Loucy (cell line): ENCODE data around the gene CAPNS1.

Experiments
- H2AFZ ChIP-seq: fragments of 200-600 bp; sonication (generic); 2 replicates; pipeline ENCODE4 v1.6.0; 2016; ENCODE audit warnings: antibody characterized with exemption, mild to moderate bottlenecking, low read length, moderate library complexity
- H3F3A ChIP-seq: fragments of 200-600 bp; 2 replicates; pipeline ENCODE4 v1.6.0; 2016; ENCODE audit warnings: antibody characterized with exemption, low read depth, mild to moderate bottlenecking
- H3K27me3 ChIP-seq: fragments of 200-600 bp; sonication (generic); 2 replicates; pipeline ENCODE4 v1.6.1; 2014; ENCODE audit warnings: low read length, mild to moderate bottlenecking; ENCODE audit not compliant: insufficient read depth, poor library complexity, severe bottlenecking
- H3K36me3 ChIP-seq: fragments of 200-600 bp; sonication (generic); 2 replicates; pipeline ENCODE4 v1.6.1; 2016; ENCODE audit warnings: low read length; ENCODE audit not compliant: insufficient read depth
- H3K4me1 ChIP-seq: fragments of 200-600 bp; sonication (generic); 2 replicates; pipeline ENCODE4 v1.5.1; 2014; ENCODE audit warnings: low read length, mild to moderate bottlenecking; ENCODE audit not compliant: insufficient read depth, poor library complexity, severe bottlenecking
- H3K4me2 ChIP-seq: fragments of 200-600 bp; sonication (generic); 2 replicates; pipeline ENCODE4 v1.6.0; 2014; ENCODE audit warnings: antibody characterized with exemption, low read length, low read depth, mild to moderate bottlenecking; ENCODE audit not compliant: poor library complexity, severe bottlenecking
- H3K4me3 ChIP-seq: fragments of 200-600 bp; sonication (generic); 2 replicates; pipeline ENCODE4 v1.5.1; 2014; ENCODE audit warnings: low read length, mild to moderate bottlenecking, mixed read lengths; ENCODE audit not compliant: poor library complexity, severe bottlenecking
- H3K79me2 ChIP-seq: fragments of 200-600 bp; sonication (generic); 2 replicates; pipeline ENCODE4 v1.6.1; 2014; ENCODE audit warnings: low read length; ENCODE audit not compliant: insufficient read depth
- H3K9ac ChIP-seq: fragments of 200-600 bp; sonication (generic); 2 replicates; pipeline ENCODE4 v1.6.0; 2014; ENCODE audit warnings: mild to moderate bottlenecking, low read depth, low read length, moderate library complexity; ENCODE audit not compliant: poor library complexity, severe bottlenecking
- H3K9me2 ChIP-seq: fragments of 200-600 bp; sonication (generic); replicated peaks from 2 replicates; pipeline ENCODE4 v1.6.1; 2016; ENCODE audit warnings: low read depth, low read length, mixed read lengths
- H3K9me3 ChIP-seq: fragments of 200-600 bp; sonication (generic); 2 replicates; pipeline ENCODE4 v1.6.1; 2014; ENCODE audit warnings: mild to moderate bottlenecking, antibody characterized with exemption, low read length, low read depth; ENCODE audit not compliant: insufficient read depth
- H4K20me1 ChIP-seq: fragments of 200-600 bp; sonication (generic); 2 replicates; pipeline ENCODE4 v1.6.0; 2014; ENCODE audit warnings: antibody characterized with exemption, low read length, mild to moderate bottlenecking; ENCODE audit not compliant: insufficient read depth, poor library complexity, severe bottlenecking
- EZH2phosphoT487 ChIP-seq: fragments of 200-600 bp; IDR thresholded peaks from 2 replicates; pipeline ENCODE4 v1.6.1; 2018; ENCODE audit warnings: antibody characterized with exemption, mild to moderate bottlenecking, moderate library complexity, borderline replicate concordance
- TF ChIP-seq, protein P1 (sequence below): fragments of 200-600 bp; sonication (generic); conservative IDR thresholded peaks from 2 replicates; pipeline ENCODE4 v1.5.1; 2014; ENCODE audit warnings: mild to moderate bottlenecking, antibody characterized with exemption, low read length

CAPNS1 gene

DNA sequence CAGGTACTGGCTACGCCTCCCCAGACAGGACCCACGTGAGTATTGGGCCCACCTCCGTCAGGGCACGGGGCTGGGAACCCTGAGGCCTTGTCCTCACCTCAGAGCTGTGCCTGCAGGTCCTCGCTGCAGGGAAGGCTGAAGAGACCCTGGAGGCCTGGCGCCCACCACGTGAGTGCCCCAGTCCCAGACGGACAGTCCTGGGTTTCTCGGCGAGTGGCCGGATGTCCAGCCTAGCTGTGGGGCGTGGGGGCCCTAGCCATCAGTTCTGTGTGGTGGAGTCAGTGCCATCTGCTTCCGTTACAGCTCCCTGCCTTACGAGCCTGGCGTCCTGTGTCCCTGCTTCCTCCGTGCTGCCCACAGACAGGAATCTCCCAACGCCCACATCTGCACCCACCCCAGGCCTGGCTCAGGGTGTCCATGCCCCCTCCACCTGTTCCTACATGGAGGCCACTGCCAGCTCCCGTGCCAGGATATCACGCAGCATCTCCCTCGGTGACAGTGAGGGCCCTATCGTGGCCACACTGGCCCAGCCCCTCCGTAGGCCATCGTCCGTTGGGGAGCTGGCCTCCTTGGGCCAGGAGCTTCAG lies 36.7 kb upstream of the CAPNS1 start:
- no peaks in the 10 kb centered on the region for H4K20me1 ChIP-seq
- no peak for TF ChIP-seq EZH2phosphoT487
- TF ChIP-seq, protein P1, sequence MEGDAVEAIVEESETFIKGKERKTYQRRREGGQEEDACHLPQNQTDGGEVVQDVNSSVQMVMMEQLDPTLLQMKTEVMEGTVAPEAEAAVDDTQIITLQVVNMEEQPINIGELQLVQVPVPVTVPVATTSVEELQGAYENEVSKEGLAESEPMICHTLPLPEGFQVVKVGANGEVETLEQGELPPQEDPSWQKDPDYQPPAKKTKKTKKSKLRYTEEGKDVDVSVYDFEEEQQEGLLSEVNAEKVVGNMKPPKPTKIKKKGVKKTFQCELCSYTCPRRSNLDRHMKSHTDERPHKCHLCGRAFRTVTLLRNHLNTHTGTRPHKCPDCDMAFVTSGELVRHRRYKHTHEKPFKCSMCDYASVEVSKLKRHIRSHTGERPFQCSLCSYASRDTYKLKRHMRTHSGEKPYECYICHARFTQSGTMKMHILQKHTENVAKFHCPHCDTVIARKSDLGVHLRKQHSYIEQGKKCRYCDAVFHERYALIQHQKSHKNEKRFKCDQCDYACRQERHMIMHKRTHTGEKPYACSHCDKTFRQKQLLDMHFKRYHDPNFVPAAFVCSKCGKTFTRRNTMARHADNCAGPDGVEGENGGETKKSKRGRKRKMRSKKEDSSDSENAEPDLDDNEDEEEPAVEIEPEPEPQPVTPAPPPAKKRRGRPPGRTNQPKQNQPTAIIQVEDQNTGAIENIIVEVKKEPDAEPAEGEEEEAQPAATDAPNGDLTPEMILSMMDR: no peak

DNA sequence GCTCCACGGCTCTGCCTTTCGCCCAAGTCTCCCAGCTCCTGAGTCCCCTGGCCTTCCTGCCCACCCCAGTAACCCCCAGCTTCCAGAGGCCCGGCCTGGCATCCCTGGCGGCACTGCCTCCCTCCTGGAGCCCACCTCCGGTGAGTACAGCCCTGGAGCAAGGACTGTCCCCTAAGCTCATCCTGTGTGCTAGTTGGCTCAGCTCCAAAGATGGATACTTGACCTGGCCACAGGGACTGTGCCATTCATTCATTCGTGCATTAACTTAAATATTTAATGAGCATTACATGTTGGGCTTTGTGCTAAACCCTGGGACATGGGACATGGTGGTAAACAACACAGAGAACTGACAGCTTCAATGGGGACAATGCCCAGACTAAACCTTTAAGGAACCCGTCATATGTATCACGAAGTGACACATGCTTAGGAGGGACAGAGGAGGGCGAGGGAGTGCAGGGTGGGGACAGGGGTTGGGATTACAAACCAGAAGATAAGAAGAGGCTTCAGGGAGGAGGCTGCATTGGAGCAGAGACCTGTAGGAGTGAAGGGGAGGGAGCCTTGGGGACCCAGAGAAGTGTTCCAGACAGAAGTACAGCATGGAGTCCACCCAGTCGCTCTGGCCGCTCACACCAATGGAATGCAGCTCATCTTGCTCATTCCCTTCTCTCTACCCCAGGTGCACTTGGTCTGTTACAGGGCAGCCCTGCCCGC lies 35.9 kb upstream of the CAPNS1 start:
- peaks cover 61% of the 10 kb centered on the region; the same call in 1 of the 2 replicates for H3K36me3 ChIP-seq
- H3K9me2 ChIP-seq: no peaks in the 10 kb centered on the region
- no peaks in the 10 kb centered on the region for H3F3A ChIP-seq
- H3K4me1 ChIP-seq: no peaks in the 10 kb centered on the region
- no peaks in the 10 kb centered on the region for H3K9me3 ChIP-seq
- no peak overlapping the region for H3K4me2 ChIP-seq
- H3K27me3 ChIP-seq: no peaks in the 10 kb centered on the region
- H2AFZ ChIP-seq: no peak overlapping the region
- no peak overlapping the region for H3K4me3 ChIP-seq
- H3K79me2 ChIP-seq: no peaks in the 10 kb centered on the region
- TF ChIP-seq EZH2phosphoT487: no peak
- TF ChIP-seq, protein P1: no peak
- H3K9ac ChIP-seq: no peak overlapping the region
- H4K20me1 ChIP-seq: no peaks in the 10 kb centered on the region

More for the DNA sequence above, 36.7 kb upstream of the CAPNS1 start:
- no peak overlapping the region for H3K4me3 ChIP-seq
- H3K4me2 ChIP-seq: no peak overlapping the region
- H2AFZ ChIP-seq: no peak overlapping the region
- H3K9ac ChIP-seq: no peak overlapping the region
- H3K36me3 ChIP-seq: peaks cover 64% of the 10 kb centered on the region; the same call in 1 of the 2 replicates
- H3K9me3 ChIP-seq: no peaks in the 10 kb centered on the region
- H3K4me1 ChIP-seq: no peaks in the 10 kb centered on the region
- H3F3A ChIP-seq: no peaks in the 10 kb centered on the region
- H3K9me2 ChIP-seq: no peaks in the 10 kb centered on the region
- no peaks in the 10 kb centered on the region for H3K79me2 ChIP-seq
- H3K27me3 ChIP-seq: no peaks in the 10 kb centered on the region

DNA sequence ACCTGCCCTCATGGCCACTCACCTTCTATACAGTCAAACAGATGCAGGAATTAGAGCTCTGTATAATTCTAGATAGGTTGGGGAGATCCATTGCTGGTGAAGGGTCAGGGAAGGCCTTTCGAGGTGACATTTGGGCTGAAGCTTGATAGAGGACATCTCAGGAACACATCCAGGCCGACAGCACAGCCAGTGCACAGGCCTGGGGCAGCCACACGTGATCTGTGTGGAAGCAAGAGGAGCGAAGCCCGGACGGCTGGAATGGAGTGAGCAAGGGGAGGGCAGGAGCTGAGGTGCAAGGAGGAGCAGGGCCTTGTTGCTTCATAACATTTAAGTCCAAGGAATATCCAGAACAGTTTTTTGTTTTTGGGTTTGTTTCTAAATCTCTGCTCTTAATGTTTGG lies 33.4 kb upstream of the CAPNS1 start:
- no peaks in the 10 kb centered on the region for H3K79me2 ChIP-seq
- no peak overlapping the region for H3K9ac ChIP-seq
- H3K4me3 ChIP-seq: no peak overlapping the region
- no peaks in the 10 kb centered on the region for H3K9me3 ChIP-seq
- H3K4me1 ChIP-seq: no peaks in the 10 kb centered on the region
- no peaks in the 10 kb centered on the region for H4K20me1 ChIP-seq
- no peaks in the 10 kb centered on the region for H3K9me2 ChIP-seq
- no peaks in the 10 kb centered on the region for H3K27me3 ChIP-seq
- no peaks in the 10 kb centered on the region for H3F3A ChIP-seq
- H3K4me2 ChIP-seq: no peak overlapping the region
- peaks cover 37% of the 10 kb centered on the region; the same call in 1 of the 2 replicates for H3K36me3 ChIP-seq
- H2AFZ ChIP-seq: no peak overlapping the region
- TF ChIP-seq EZH2phosphoT487: no peak
- TF ChIP-seq, protein P1: no peak
